CD4-positive, CD25-positive, alpha-beta regulatory T cell (primary cell): Measurements from ENCODE around the gene SLCO2B1. TPM values are rescaled to one million over a fixed set of nuclear protein-coding genes. Genes with fewer than 3 reads are reported as not detected.

ENCODE experiments used
- ATAC-seq, 2 donors: fragments of 150-1000 bp; cut with Tn5 transposase; one replicate each; pipeline ENCODE4 v1.10.0; 2021; ENCODE audit warnings: low read depth in 2 of 2, moderate number of reproducible peaks in 2 of 2, moderate library complexity in 1 of 2
- DNase-seq, 3 donors: peaks; one replicate each; pipeline versions ENCODE4 v3.0.0 to v3.0.0-alpha.2; 2012 to 2022; ENCODE audit warnings: mixed read lengths in 1 of 3
- H3K27ac ChIP-seq: one replicate; pipeline ENCODE4 v1.7.0; 2013; ENCODE audit warnings: mild to moderate bottlenecking, low read length; ENCODE audit not compliant: insufficient read depth, poor library complexity, severe bottlenecking
- H3K27me3 ChIP-seq: one replicate; pipeline ENCODE4 v1.7.0; 2013; ENCODE audit warnings: low read length; ENCODE audit not compliant: control insufficient read depth, insufficient read depth
- H3K36me3 ChIP-seq: one replicate; pipeline ENCODE4 v1.7.0; 2013; ENCODE audit warnings: mild to moderate bottlenecking, low read length, moderate library complexity; ENCODE audit not compliant: control insufficient read depth, insufficient read depth
- H3K4me1 ChIP-seq: 2 replicates; pipeline ENCODE4 v1.7.0; 2013; ENCODE audit warnings: mild to moderate bottlenecking, low read length; ENCODE audit not compliant: insufficient read depth, control insufficient read depth, poor library complexity, severe bottlenecking
- H3K4me3 ChIP-seq: one replicate; pipeline ENCODE4 v1.7.0; 2013; ENCODE audit warnings: low read depth, mild to moderate bottlenecking, low read length, moderate library complexity
- H3K9me3 ChIP-seq, 2 experiments: 1 replicate in 1 of 2; 2 replicates in 1 of 2; pipeline ENCODE4 v1.7.0; 2013; ENCODE audit warnings: low read length in 2 of 2, mild to moderate bottlenecking in 1 of 2, moderate library complexity in 1 of 2; ENCODE audit not compliant: control insufficient read depth in 2 of 2
- H3K27ac Mint-ChIP-seq, 3 donors: one replicate each; pipeline ENCODE4 v1.8.0; 2020 to 2022; ENCODE audit warnings: mild to moderate bottlenecking in 3 of 3, mixed read lengths in 3 of 3, moderate library complexity in 2 of 3
- H3K27me3 Mint-ChIP-seq: one replicate; pipeline ENCODE4 v1.8.0; 2022; ENCODE audit warnings: mild to moderate bottlenecking, mixed read lengths
- H3K36me3 Mint-ChIP-seq: one replicate; pipeline ENCODE4 v1.8.0; 2020; ENCODE audit warnings: mixed read lengths
- H3K4me1 Mint-ChIP-seq, 4 donors: one replicate each; pipeline ENCODE4 v1.8.0; 2020 to 2022; ENCODE audit warnings: mixed read lengths in 4 of 4, mild to moderate bottlenecking in 1 of 4
- H3K4me3 Mint-ChIP-seq, 4 donors: one replicate each; pipeline ENCODE4 v1.8.0; 2020 to 2022; ENCODE audit warnings: mild to moderate bottlenecking in 4 of 4, mixed read lengths in 4 of 4, moderate library complexity in 3 of 4
- H3K9me3 Mint-ChIP-seq, 7 donors: one replicate each; pipeline ENCODE4 v1.8.0; 2020 to 2022; ENCODE audit warnings: mixed read lengths in 7 of 7, mild to moderate bottlenecking in 3 of 7, moderate library complexity in 2 of 7
- polyA plus RNA-seq, 4 donors: library from polyadenylated mRNA; unstranded; fragments of 300-500 nt; fragmentation: Illumina TruSeq; gene quantifications; one replicate each; pipeline ENCODE4 v1.2.3, GENCODE V29; 2021
- total RNA-seq: library from RNA; stranded (reverse); gene quantifications from one replicate; pipeline ENCODE4 v1.2.3, GENCODE V29; 2022

The SLCO2B1 gene
- total and polyA plus RNA-seq, 5 donors from 2014 or later, result not detected

DNA sequence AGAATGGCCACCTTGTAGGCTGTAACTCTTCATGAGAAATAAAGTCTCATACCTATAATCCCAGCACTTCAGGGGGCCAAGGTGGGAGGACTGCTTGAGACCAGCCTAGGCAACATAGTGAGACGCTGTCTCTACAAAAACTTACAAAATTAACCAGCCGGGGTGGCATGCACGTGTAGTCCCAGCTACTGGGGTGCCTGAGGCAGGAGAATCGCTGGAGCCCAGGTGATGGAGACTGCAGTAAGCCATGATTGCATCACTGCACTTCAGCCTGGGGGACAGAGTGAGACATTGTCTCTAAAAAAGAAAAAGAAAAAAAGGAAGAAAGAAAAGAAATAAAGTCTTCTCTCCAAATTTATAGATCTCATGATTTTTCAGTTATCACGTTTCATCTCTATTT lies 4.2 kb upstream of the SLCO2B1 start:
- no peaks in the 10 kb centered on the region for H3K9me3 Mint-ChIP-seq
- DNase-seq (no peak), ATAC-seq (no peak)
- no peaks in the 10 kb centered on the region for H3K27me3 ChIP-seq
- H3K9me3 ChIP-seq, result no peaks in the 10 kb centered on the region
- peaks cover 4 to 33% (median 24%) of the 10 kb centered on the region in 4 donors for H3K4me1 Mint-ChIP-seq
- H3K4me3 Mint-ChIP-seq, result no peak overlapping the region
- no peak overlapping the region for H3K4me3 ChIP-seq
- H3K27ac Mint-ChIP-seq, result peak overlapping the region in 1 of 3 donors; percentile 6
- no peaks in the 10 kb centered on the region for H3K36me3 ChIP-seq
- no peaks in the 10 kb centered on the region for H3K36me3 Mint-ChIP-seq
- H3K27ac ChIP-seq, result no peak overlapping the region
- H3K4me1 ChIP-seq, result peaks cover 27% of the 10 kb centered on the region
- H3K27me3 Mint-ChIP-seq, result no peaks in the 10 kb centered on the region

- Mint-ChIP-seq H3K4me3 (no peak overlapping the region), H3K27me3 (no peaks in the 10 kb centered on the region), H3K36me3 (no peaks in the 10 kb centered on the region), H3K4me1 (peaks cover 4 to 26% (median 22%) of the 10 kb centered on the region in 4 donors), H3K27ac (peak overlapping the region in 1 of 3 donors; percentile 6), H3K9me3 (no peaks in the 10 kb centered on the region)
- ATAC-seq (no peak), DNase-seq (no peak)
- Histone ChIP-seq H3K27me3 (no peaks in the 10 kb centered on the region), H3K9me3 (no peaks in the 10 kb centered on the region), H3K27ac (no peak overlapping the region), H3K4me3 (no peak overlapping the region), H3K4me1 (peaks cover 23% of the 10 kb centered on the region), H3K36me3 (no peaks in the 10 kb centered on the region)
These were observed 3.6 kb upstream of the SLCO2B1 start for GRCh38 chr11:75147191-75147874.

DNA sequence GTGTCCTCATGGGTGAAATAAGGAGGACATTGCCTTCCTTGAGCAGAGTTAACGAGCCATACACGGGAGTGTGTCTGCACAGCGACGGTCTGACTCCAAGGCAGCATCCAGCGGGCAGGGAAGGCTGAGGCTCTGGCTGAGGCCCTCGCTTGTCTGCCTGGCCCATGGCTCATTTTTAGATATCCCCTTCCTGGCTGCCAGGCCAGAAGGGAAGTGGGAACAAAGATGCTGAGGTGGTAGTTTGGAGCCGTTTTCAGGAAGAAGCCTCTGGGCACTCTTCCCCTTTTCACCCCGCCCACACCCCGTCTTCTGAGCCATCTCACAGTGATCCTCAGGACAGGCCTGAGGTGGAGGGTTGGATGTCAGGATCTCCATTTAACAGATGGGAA lies 3.0 kb upstream of the SLCO2B1 start:
- no peaks in the 10 kb centered on the region for H3K36me3 Mint-ChIP-seq
- no peak overlapping the region for H3K27ac Mint-ChIP-seq
- H3K4me1 Mint-ChIP-seq, result peaks cover 4 to 21% (median 17%) of the 10 kb centered on the region in 4 donors
- Histone ChIP-seq H3K4me3 (no peak overlapping the region), H3K4me1 (peaks cover 17% of the 10 kb centered on the region), H3K27me3 (no peaks in the 10 kb centered on the region), H3K36me3 (no peaks in the 10 kb centered on the region), H3K9me3 (no peaks in the 10 kb centered on the region), H3K27ac (no peak overlapping the region)
- no peaks in the 10 kb centered on the region for H3K27me3 Mint-ChIP-seq
- no peak overlapping the region for H3K4me3 Mint-ChIP-seq
- no peaks in the 10 kb centered on the region for H3K9me3 Mint-ChIP-seq
- no peak for DNase-seq
- no peak for ATAC-seq

DNA sequence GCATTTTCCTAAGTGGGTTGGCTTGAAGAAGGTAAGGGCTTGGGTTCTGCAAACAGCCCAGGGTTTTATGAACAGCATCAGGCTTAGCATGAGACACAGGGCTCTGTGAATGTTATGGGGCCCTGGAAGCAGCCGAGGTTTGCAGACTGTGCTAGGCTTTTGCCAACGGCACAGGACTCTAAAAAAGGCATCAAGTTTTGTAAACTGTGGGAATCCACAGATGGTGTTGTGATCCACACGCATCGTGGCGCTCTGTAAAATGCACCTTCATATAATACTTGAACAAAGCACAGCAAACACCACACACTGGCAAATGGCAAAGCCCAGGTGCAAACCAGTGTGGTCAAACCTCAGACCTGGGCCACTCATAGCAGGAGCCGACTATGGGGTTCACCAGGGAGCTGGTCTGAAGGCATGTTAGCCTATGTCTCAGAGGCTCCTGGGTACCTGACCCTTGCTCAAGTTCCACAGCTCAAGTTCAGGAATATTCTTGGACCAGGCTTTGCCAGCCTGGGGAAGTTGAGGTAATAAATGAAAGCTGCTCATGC lies 2.4 kb upstream of the SLCO2B1 start:
- no peaks in the 10 kb centered on the region for H3K36me3 Mint-ChIP-seq
- peaks cover 2% of the 10 kb centered on the region for H3K27me3 Mint-ChIP-seq
- no peaks in the 10 kb centered on the region for H3K9me3 ChIP-seq
- DNase-seq (no peak), ATAC-seq (no peak)
- H3K4me3 Mint-ChIP-seq, result no peak overlapping the region
- peaks cover under 1 to 15% (median 10%) of the 10 kb centered on the region in 4 donors for H3K4me1 Mint-ChIP-seq
- H3K36me3 ChIP-seq, result no peaks in the 10 kb centered on the region
- H3K4me1 ChIP-seq, result peaks cover 11% of the 10 kb centered on the region
- no peak overlapping the region for H3K4me3 ChIP-seq
- no peaks in the 10 kb centered on the region for H3K27me3 ChIP-seq
- no peak overlapping the region for H3K27ac ChIP-seq
- H3K27ac Mint-ChIP-seq, result no peak overlapping the region
- no peaks in the 10 kb centered on the region for H3K9me3 Mint-ChIP-seq

DNA sequence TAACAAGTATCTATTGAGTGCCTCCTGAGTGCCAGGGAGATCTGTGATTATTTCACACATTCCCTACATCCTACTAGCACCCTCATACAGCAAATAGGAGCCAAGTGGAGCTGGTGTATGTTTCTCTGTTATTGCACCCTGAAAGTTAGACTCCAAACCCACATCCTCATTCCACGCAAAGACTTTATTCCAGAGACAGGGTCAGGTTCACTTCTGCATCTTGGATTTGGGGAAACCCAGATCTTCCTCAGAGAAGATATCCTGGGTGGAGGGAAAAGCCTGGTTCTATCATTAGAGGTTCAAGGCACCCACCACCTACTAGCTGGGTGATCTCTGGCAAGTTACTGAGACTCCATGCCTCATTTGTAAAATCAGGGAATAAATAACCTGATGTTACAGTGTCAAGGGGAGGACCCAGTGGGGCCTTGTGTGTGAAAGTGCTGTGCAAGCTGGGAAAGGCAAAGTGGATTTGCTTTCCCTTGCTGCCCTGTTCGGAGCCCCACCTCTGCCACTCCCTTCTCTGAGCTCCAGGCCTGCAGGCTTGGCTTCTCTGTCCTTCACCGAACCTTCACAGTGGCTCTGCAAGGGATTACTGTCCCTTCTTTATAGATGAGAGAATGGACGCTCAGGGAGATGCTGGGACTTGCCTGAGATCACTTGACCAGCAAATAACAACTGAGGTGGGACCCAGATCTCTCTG lies 991 bp upstream of the SLCO2B1 start:
- Mint-ChIP-seq H3K4me1 (peaks cover 0 to 6% (median 4%) of the 10 kb centered on the region in 4 donors), H3K36me3 (no peaks in the 10 kb centered on the region), H3K9me3 (no peaks in the 10 kb centered on the region), H3K4me3 (no peak overlapping the region), H3K27me3 (peaks cover 4% of the 10 kb centered on the region), H3K27ac (no peak overlapping the region)
- H3K4me3 ChIP-seq, result no peak overlapping the region
- no peaks in the 10 kb centered on the region for H3K27me3 ChIP-seq
- H3K27ac ChIP-seq, result no peak overlapping the region
- DNase-seq, result no peak
- no peaks in the 10 kb centered on the region for H3K36me3 ChIP-seq
- no peaks in the 10 kb centered on the region for H3K9me3 ChIP-seq
- no peak for ATAC-seq
- no peaks in the 10 kb centered on the region for H3K4me1 ChIP-seq

DNA sequence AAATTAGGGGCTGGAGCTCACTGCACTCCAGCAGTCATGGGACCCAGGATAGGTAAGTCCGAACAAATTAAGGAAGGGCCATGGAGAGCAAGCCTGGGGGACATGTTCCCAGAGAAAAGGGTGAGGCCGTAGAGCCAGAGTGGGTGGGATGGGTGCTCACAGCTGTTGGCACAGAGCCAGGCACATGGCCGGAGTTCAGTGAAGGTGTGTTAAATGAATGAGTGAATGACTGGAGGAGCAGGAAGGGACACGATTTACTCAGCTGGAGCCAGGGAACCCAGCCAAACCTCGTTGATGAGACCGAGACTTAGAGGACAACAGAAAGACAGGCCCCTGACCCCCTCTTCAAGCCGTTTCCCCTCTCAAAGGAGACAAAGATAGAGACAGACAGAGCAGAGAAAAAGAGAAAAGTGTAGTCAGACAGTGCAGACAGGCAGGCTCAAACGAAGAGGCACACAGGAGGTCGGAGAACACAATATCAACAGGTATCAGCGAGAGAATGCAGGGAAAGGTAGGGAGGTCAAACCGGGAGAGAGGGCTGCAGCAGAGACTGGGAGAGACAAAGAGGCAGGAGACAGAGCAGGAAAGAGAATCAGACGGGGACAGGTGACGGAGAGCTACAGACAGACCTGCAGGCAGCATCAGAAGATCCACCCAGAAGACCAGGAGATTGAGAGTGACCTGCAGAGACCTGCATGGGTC lies 590 bp downstream of the SLCO2B1 start:
- H3K4me1 ChIP-seq, result no peaks in the 10 kb centered on the region
- ATAC-seq (no peak), DNase-seq (no peak)
- Mint-ChIP-seq H3K4me1 (peaks cover 0 to 3% (median 0%) of the 10 kb centered on the region in 4 donors), H3K27me3 (peaks cover 4% of the 10 kb centered on the region), H3K36me3 (no peaks in the 10 kb centered on the region), H3K27ac (no peak overlapping the region), H3K9me3 (no peaks in the 10 kb centered on the region), H3K4me3 (no peak overlapping the region)
- no peaks in the 10 kb centered on the region for H3K27me3 ChIP-seq
- no peaks in the 10 kb centered on the region for H3K9me3 ChIP-seq
- no peaks in the 10 kb centered on the region for H3K36me3 ChIP-seq
- no peak overlapping the region for H3K4me3 ChIP-seq
- no peak overlapping the region for H3K27ac ChIP-seq

DNA sequence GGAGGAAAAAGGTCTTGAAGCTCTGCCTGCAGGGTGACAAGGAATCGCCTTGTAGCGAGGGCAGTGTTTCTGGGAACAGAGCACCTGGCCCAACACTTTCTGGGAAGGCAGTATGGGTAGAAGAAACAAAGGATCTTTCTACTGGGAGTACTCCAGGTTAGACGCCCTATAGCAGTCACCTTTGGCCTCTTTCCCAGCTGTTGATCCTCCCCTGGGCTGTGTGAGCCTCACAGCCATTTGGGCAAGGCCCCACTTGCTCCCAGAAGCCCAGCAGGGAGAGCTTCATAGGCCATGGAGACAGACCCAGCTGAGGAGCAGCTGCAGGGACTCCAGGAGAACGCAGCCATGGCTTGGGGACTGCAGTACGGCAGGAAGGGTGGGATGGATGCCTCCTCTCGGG lies 1.2 kb downstream of the SLCO2B1 start:
- H3K4me3 ChIP-seq, result no peak overlapping the region
- Mint-ChIP-seq H3K4me1 (no peaks in the 10 kb centered on the region), H3K4me3 (no peak overlapping the region), H3K36me3 (no peaks in the 10 kb centered on the region), H3K27me3 (peaks cover 4% of the 10 kb centered on the region), H3K27ac (no peak overlapping the region), H3K9me3 (no peaks in the 10 kb centered on the region)
- H3K9me3 ChIP-seq, result no peaks in the 10 kb centered on the region
- DNase-seq, result no peak
- no peaks in the 10 kb centered on the region for H3K4me1 ChIP-seq
- H3K36me3 ChIP-seq, result no peaks in the 10 kb centered on the region
- no peak for ATAC-seq
- no peak overlapping the region for H3K27ac ChIP-seq
- no peaks in the 10 kb centered on the region for H3K27me3 ChIP-seq
